GM10266 (cell line): ENCODE results near the gene TCF25.

Experiments used
- DNase-seq: peaks from one replicate; pipeline ENCODE4 v3.0.0; 2012; ENCODE audit errors: extremely low spot score
- CTCF ChIP-seq: IDR thresholded peaks from 2 replicates; pipeline ENCODE4 v1.5.1; 2012; ENCODE audit warnings: mild to moderate bottlenecking, low read depth; ENCODE audit not compliant: control insufficient read depth, insufficient read depth; ENCODE audit errors: missing control alignments

Gene TCF25

GRCh38 chr16:89862732-89863131 lies 10.7 kb upstream of the TCF25 start:
- no peak for DNase-seq
- TF ChIP-seq CTCF: no peak

- no peak for TF ChIP-seq CTCF
- DNase-seq: peak; percentile 69
These were observed 9.5 kb upstream of the TCF25 start for GRCh38 chr16:89863741-89864526.

- DNase-seq: no peak
These were observed 8.9 kb upstream of the TCF25 start for GRCh38 chr16:89864527-89864820.

GRCh38 chr16:89867918-89868317 lies 5.5 kb upstream of the TCF25 start:
- no peak for TF ChIP-seq CTCF

More at GRCh38 chr16:89864527-89864820, 8.9 kb upstream of the TCF25 start:
- no peak for TF ChIP-seq CTCF

GRCh38 chr16:89869911-89870310 lies 3.5 kb upstream of the TCF25 start:
- no peak for TF ChIP-seq CTCF
- DNase-seq: no peak

More at GRCh38 chr16:89867918-89868317, 5.5 kb upstream of the TCF25 start:
- no peak for DNase-seq

GRCh38 chr16:89870440-89870839 lies 3.0 kb upstream of the TCF25 start:
- no peak for TF ChIP-seq CTCF
- no peak for DNase-seq

- no peak for DNase-seq
- TF ChIP-seq CTCF: no peak
These were observed 1.5 kb upstream of the TCF25 start for GRCh38 chr16:89871895-89872294.
